Stimulated activated CD4-positive, alpha-beta T cell treated with anti-CD3 and anti-CD28 coated beads, Interleukin-15, amount 100 ng/mL, for 1 hour (primary cell): Measurements from ENCODE around the gene GABPB2.
"Not testable (repeated sequence)": the region's sequence is repeated elsewhere in the genome, so short reads cannot be mapped to it uniquely, and the experiment has no call there.

Experiments
- DNase-seq, 2 donors: peaks; one replicate each; pipeline ENCODE4 v3.0.0-alpha.2; 2020; ENCODE audit warnings: low read depth in 1 of 2, low spot score in 1 of 2

The GABPB2 gene

DNA sequence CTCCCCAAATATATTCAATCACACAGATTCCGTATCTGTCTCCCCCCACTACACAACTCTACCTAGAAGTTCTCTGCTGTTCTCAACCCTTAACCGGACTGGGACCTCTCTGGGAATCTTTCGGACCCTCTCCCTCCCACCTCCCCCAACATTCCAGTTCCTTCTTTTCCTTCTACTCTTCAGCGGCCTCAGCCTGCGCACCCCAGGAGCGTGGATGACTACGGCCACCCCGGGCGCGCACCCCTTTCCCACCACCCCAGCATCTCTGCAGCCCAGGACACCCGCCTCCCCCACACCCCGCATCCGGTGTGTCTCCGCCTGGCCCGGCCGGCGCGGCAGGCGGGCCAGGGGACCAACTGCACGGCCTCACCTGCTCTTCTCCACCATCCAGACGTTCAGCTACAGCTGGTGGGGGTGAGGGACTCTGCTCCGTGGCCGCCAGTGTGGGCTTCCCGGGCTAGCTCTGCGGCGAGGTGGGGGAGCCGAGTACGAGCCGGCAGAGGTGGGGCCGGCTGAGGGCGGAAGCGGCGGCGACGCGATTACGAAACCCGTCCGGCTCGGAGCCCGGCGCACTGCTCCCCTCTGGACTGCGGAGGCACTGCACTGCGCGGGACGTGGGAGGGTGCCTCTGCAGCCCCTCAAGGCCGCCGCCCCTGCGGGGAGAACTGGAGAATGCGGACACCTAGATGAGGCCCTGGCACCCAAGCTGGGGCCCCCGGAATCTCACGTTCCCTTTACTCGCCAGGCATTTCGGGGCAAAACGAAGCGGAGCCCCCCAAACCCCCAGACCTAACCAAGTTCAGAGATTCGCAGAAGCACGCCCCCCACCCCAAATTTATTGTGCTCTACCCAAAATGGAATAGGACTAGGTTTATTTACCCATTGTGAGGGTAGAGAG is 11.2 kb upstream of the GABPB2 start, which contains the start of gene CDC42SE1:
TSS of gene CDC42SE1 (minus strand) at position 514 of the 898 bp plus-strand sequence. CDS start 3,892 bp downstream, outside the sequence.
- DNase-seq: peak; percentile 69 to 73

DNA sequence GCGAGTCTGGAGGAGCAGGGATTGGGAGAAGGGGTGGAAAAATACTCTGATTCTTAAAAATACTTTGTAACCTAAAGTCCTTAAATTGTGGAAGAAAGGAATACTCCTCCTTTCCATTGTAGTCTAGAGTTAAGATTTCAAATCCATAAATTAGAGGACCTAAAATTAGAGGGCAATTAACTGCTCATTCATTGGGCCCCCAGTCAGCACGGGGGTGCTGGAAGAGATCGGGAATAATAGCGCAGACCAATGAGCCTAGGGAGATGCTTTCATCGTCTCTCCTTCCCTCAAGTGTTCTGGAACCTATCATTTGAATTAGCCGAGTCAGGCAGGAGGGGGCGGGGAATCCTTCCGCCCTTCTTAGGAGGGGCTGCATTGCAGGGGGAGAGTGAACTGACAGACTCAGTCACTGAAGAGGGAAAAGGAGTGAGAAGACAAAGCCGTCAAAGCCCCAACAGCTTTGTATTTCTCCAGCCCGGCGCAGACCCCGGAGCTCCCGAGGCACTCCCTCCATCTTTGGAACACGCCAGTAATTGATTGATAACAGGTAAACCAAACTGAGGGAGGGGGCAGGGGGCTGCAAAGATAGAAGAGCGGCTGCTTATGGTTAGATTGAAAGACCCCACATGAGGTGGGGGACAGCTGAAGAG is 10.4 kb upstream of the GABPB2 start, which contains the start of gene MLLT11:
TSS of gene MLLT11 (plus strand) at position 391 of the 650 bp plus-strand sequence. CDS start 6,828 bp downstream, outside the sequence.
- no peak for DNase-seq

GRCh38 chr1:151060657-151061421 is 9.7 kb upstream of the GABPB2 start:
- DNase-seq: no peak

DNA sequence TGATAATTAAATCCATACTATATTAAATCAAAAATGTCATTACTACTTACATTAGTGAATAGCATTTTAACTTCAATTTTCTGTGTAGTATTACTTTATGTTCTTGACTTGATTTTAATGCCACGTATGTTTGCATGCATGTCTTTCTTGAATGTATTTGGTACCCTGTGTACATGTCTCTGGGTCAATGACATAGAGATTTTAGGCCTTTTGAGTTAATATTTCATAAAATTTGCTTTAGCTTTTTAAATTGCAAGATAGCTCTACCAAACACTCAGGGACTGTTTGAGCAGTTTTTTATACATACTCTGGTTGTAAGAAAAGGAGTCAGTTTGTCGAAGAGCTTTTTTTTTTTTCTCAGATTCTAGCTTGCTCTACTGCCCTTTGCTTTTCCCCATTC is 8.9 kb upstream of the GABPB2 start:
- no peak for DNase-seq

- no peak for DNase-seq
Observed at GRCh38 chr1:151062741-151063371, 7.7 kb upstream of the GABPB2 start.

DNA sequence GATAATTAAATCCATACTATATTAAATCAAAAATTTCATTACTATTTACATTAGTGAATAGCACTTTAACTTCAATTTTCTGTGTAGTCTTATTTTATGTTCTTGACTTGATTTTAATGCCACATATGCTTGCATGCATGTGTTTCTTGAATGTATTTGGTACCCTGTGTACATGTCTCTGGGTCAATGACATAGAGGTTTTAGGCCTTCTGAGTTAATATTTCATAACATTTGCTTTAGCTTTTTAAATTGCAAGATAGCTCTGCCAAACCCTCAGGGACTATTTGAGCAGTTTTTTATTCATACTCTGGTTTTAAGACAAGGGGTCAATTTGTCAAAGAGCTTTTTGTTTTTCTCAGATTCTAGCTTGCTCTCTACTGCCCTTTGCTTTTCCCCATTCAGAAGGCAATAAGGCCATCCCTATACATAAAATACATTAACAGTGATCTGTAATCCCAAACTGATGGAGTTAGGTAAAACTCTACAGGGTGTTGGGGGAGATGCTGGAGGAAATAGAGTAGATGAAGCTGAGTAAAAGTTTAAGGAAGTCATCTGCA is 5.4 kb upstream of the GABPB2 start:
- DNase-seq: no peak

GRCh38 chr1:151067185-151067584 is 3.4 kb upstream of the GABPB2 start:
- no peak for DNase-seq

- no peak for DNase-seq
Observed at GRCh38 chr1:151069103-151069486, 1.5 kb upstream of the GABPB2 start.

GRCh38 chr1:151072224-151072623 is 1.7 kb downstream of the GABPB2 start:
- no peak for DNase-seq

GRCh38 chr1:151085953-151086559 is 15.5 kb downstream of the GABPB2 start:
- DNase-seq: no peak

- not testable (repeated sequence) for DNase-seq
Observed at GRCh38 chr1:151097426-151097825, 26.9 kb downstream of the GABPB2 start.

- DNase-seq: no peak
Observed at GRCh38 chr1:151098126-151098525, 27.6 kb downstream of the GABPB2 start.

- DNase-seq: no peak
Observed at GRCh38 chr1:151104630-151105029, 34.1 kb downstream of the GABPB2 start.

DNA sequence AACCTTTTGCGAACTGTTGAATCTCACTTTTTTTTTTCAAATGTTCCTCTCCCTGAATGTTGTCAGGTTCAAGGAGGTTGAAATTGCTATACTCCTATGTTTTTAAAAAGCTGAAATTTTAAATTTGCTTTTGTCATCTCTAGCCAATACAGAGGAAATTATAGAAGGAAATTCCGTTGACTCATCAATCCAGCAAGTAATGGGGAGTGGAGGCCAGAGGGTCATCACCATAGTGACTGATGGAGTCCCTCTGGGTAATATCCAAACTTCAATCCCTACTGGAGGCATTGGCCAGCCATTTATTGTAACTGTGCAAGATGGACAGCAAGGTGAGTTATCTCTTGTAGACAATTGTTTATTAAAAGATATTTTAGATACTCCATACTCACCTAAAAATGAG is 36.3 kb downstream of the GABPB2 start:
- DNase-seq: no peak

DNA sequence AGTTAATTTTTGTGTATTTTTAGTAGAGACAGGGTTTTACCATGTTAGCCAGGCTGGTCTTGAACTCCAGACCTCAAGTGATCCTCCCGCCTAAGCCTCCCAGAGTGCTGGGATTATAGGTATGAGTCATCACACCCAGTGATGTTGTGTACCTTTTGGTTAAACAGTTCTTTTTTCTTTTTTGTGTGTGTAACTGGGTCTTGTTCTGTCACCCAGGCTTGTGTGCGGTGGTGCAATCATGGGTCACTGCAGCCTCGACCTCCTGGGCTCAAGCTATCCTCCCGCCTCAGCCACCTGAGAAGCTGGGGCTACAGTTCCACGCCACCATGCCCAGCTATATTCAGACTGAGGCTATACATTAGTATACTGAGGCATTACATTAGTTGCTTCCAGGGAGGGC is 37.8 kb downstream of the GABPB2 start:
- no peak for DNase-seq

- DNase-seq: no peak
Observed at GRCh38 chr1:151113877-151114276, 43.3 kb downstream of the GABPB2 start.

DNA sequence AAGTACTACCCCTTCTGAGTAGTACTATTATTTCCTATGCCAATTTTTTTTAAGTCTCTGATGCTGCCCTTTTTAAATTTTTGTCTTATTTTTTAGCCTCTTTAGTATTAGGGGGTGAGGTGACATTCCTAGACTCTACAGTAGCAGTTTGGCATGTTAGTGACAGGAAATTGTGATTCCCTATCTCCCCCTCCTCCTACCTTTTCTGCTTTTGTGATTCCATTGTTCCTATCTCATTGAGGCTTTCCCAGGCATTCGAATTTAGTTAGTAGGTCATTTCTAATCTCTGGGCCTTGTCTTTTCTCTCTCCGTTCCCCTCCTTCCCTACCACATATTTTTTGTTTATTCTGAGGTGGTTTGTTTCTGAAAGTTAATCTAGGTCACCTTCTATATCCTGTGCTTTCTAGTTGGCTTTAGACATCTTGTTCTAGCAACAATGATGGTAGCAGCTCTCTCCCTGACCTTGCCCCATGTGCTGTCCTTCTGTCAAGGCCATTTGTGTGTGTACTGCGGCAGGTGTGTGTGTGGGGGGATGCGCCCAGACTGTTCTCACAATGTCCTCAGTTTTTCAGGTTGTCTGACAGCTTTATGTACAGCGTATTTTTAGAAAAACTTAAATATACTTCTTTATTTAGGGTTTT is 54.3 kb downstream of the GABPB2 start:
- DNase-seq: no peak

- DNase-seq: no peak
Observed at GRCh38 chr1:151128800-151129199, 58.2 kb downstream of the GABPB2 start.

DNA sequence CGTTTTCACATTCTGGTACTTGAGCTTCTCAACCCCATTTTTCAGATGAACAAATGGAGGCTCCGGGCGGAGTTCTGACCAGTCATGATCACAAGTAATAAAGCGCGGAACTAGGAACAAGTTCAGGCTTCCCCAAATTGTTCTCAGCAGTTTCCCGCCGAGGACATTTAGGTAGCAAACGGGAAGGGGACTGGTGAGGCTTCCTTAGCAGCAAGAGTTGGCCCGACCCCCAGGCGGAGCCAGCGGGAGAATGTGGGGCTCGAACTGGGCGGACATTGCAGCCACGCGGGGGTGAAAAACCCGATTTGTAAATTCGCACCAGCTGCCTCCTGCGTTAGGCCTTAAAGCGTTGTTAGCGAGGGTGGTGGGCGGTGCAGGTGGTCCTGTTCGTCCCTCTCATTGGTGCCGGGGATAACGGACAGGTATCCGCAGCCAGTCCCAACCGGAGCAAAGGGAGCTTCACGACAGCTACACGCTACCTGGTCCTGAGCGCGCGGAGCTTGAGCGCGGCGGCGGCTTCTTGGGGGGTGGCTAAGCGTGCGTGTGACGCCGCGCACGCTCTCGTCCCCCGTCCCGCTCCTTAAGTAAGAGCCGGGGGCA is 60.5 kb downstream of the GABPB2 start:
- peak; percentile 47 to 68 for DNase-seq
